H1 (cell line): ENCODE data around the gene ZC3H6.

ENCODE experiments used
- CTCF ChIP-seq, 3 experiments: IDR thresholded peaks; 1 replicate in 2 of 3; 2 replicates in 1 of 3; pipeline versions ENCODE4 v1.5.1 to v1.6.1; 2011; ENCODE audit warnings: low read length in 3 of 3, mild to moderate bottlenecking in 3 of 3, inconsistent platforms in 2 of 3, low read depth in 1 of 3, moderate library complexity in 1 of 3; ENCODE audit not compliant: insufficient read depth in 1 of 3; ENCODE audit errors: control extremely low read depth in 1 of 3
- EP300 ChIP-seq, 2 experiments: IDR thresholded peaks; 1 replicate in 1 of 2; 2 replicates in 1 of 2; pipeline ENCODE4 v1.6.1; 2011 to 2012; ENCODE audit warnings: low read depth in 2 of 2, low read length in 2 of 2, mild to moderate bottlenecking in 2 of 2, borderline replicate concordance in 1 of 2, inconsistent platforms in 1 of 2, moderate library complexity in 1 of 2
- EZH2 ChIP-seq: fragments of 200-600 bp; sonication (generic); IDR thresholded peaks from 2 replicates; pipeline ENCODE4 v1.7.1; 2012; ENCODE audit warnings: low read depth, mild to moderate bottlenecking, moderate library complexity, low read length, inconsistent platforms; ENCODE audit not compliant: severe bottlenecking
- GTF2F1 ChIP-seq: IDR thresholded peaks from 2 replicates; pipeline ENCODE4 v1.6.1; 2012; ENCODE audit warnings: low read depth, low read length, improper control_type of control experiment, borderline replicate concordance
- HDAC2 ChIP-seq, 2 experiments: fragments of 300-600 bp in 1 of 2; sonication (generic) in 1 of 2; IDR thresholded peaks; 2 replicates each; pipeline ENCODE4 v1.6.1; 2011 to 2012; ENCODE audit warnings: low read depth in 2 of 2, low read length in 2 of 2, mild to moderate bottlenecking in 2 of 2, moderate library complexity in 2 of 2, borderline replicate concordance in 1 of 2, inconsistent platforms in 1 of 2
- HDAC6 ChIP-seq: IDR thresholded peaks from one replicate; pipeline ENCODE4 v1.7.1; 2012; ENCODE audit warnings: low read depth, mild to moderate bottlenecking, inconsistent platforms, low read length, moderate library complexity
- JUN ChIP-seq: IDR thresholded peaks from 2 replicates; pipeline ENCODE4 v1.6.1; 2011; ENCODE audit warnings: low read depth, mild to moderate bottlenecking, improper control_type of control experiment, low read length
- KDM4A ChIP-seq: IDR thresholded peaks from one replicate; pipeline ENCODE4 v1.7.1; 2012; ENCODE audit warnings: low read depth, mild to moderate bottlenecking, moderate library complexity, low read length, inconsistent platforms; ENCODE audit not compliant: severe bottlenecking
- POLR2A ChIP-seq, 2 experiments: IDR thresholded peaks; 1 replicate in 1 of 2; 2 replicates in 1 of 2; pipeline ENCODE4 v1.6.1; 2011; ENCODE audit warnings: low read depth in 2 of 2, low read length in 2 of 2, mild to moderate bottlenecking in 2 of 2; ENCODE audit errors: control extremely low read depth in 1 of 2
- RBBP5 ChIP-seq: IDR thresholded peaks from 2 replicates; pipeline ENCODE4 v1.7.1; 2012; ENCODE audit warnings: low read depth, mild to moderate bottlenecking, inconsistent platforms, low read length, moderate library complexity, borderline replicate concordance
- TAF7 ChIP-seq: optimal IDR thresholded peaks from 2 replicates; pipeline ENCODE3; 2011; ENCODE audit warnings: low read depth, mild to moderate bottlenecking, inconsistent platforms, low read length, moderate library complexity, borderline replicate concordance
- TF ChIP-seq, protein P1 (sequence below): IDR thresholded peaks from 2 replicates; pipeline ENCODE4 v1.6.1; 2011; ENCODE audit warnings: low read length, improper control_type of control experiment
- TF ChIP-seq, protein P2 (sequence below): IDR thresholded peaks from 2 replicates; pipeline ENCODE4 v1.6.1; 2012; ENCODE audit warnings: inconsistent platforms

GRCh38 chr2:112342067-112342550, 66.7 kb downstream of the ZC3H6 start:
- TF ChIP-seq, protein P1, sequence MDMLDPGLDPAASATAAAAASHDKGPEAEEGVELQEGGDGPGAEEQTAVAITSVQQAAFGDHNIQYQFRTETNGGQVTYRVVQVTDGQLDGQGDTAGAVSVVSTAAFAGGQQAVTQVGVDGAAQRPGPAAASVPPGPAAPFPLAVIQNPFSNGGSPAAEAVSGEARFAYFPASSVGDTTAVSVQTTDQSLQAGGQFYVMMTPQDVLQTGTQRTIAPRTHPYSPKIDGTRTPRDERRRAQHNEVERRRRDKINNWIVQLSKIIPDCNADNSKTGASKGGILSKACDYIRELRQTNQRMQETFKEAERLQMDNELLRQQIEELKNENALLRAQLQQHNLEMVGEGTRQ, result no peak
- TF ChIP-seq CTCF (IDR thresholded peaks at IDR 0.05; ENCODE audit: control extremely low read depth in 1 of 3, insufficient read depth in 1 of 3, low read depth in 1 of 3, low read length in 3 of 3) (no peak), JUN (no peak), EP300 (IDR thresholded peaks at IDR 0.05; ENCODE audit: borderline replicate concordance in 1 of 2, low read depth in 2 of 2, low read length in 2 of 2) (no peak), HDAC6 (no peak), KDM4A (no peak), POLR2A (IDR thresholded peaks at IDR 0.05; ENCODE audit: control extremely low read depth in 1 of 2, low read depth in 2 of 2, low read length in 2 of 2) (no peak), RBBP5 (no peak), HDAC2 (IDR thresholded peaks at IDR 0.05; ENCODE audit: borderline replicate concordance in 1 of 2, low read depth in 2 of 2, low read length in 2 of 2) (no peak), GTF2F1 (no peak), EZH2 (no peak), TAF7 (no peak)
- TF ChIP-seq, protein P2, sequence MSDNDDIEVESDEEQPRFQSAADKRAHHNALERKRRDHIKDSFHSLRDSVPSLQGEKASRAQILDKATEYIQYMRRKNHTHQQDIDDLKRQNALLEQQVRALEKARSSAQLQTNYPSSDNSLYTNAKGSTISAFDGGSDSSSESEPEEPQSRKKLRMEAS, result no peak
